GM21390 (cell line): ENCODE results near the gene CNTN2.

Experiments
- ATAC-seq: cut with Tn5 transposase; IDR thresholded peaks from one replicate; pipeline ENCODE4 v1.9.1; 2021; ENCODE audit not compliant: unreplicated experiment

CNTN2 gene

DNA sequence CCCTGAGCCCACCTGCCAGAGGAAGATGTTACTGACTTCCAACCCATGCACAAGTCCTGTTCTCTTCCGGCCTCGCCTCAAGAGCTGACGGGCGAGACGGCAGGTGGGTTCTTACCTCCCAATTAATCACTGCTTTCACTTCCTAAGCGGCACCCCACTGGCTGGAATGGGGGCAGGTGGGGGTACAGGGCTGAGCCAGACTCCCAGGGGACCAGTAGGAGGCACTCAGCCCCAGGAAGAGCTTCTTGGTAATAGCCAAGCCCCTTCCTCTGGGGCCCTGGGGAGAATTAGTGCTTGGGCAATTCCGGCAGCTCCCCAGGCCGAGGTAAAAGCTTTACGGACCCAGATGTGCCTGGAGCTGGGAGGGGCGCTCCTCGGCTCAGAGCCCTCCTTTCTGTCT is 9.7 kb downstream of the CNTN2 start:
- no peak for ATAC-seq

DNA sequence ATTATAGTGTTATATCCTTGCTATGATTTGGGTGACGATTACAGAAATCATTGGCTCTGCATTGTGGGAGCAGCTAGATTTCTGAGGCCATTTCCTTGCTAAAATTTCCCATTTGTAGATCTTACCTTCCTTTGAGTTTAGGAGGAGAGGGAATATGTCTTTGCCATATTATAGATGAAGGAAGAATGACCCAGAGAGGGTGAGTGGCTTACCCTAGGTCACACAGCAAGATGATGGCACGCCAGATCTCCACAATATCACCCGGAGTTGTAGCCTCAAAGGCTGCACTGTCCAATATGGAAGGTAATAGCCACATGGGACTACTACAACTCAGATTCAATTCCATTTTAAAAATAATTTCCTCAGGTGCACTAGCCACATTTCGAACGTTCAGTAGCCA is 10.3 kb downstream of the CNTN2 start:
- no peak for ATAC-seq

DNA sequence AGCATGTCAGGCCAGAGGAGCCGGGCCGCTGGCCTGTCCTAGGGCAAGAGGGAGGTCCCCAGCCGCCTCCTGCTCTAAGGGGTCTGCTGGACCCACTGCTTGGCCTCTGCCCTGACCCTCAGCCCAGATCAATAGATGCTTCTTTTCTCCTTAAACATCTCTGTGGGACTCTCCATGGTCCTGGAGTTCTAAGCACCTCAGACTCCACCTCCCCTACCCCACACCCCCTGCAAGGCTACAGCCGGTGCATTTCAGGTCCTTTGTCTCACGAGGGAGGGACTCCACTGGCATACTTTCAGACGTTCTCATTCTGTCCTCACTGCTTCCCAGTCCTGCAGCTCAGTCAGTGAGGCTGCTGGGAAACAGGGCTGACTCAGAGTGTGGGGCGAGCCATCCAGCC is 11.0 kb downstream of the CNTN2 start:
- ATAC-seq, result no peak

DNA sequence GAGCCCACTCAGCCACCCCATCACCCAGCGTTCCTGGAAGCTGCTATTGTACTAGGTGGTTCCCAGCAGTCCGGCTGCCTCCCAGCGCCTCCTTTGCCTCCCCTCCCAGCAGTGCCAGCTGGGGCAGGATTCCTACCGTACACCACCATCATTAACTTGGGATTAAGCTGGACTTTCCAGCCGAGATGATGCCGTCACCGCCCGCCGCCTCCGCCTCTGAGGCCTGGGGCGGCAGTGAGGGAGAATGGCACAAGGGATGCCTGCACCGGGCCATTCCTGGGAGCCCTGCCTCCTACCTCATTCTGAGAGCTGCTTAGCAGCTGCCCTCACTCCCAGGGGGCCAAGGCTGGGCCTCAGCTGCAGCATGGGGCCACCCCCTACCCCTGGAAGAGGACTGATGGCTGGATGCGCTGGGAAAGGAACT is 13.2 kb downstream of the CNTN2 start:
- no peak for ATAC-seq

DNA sequence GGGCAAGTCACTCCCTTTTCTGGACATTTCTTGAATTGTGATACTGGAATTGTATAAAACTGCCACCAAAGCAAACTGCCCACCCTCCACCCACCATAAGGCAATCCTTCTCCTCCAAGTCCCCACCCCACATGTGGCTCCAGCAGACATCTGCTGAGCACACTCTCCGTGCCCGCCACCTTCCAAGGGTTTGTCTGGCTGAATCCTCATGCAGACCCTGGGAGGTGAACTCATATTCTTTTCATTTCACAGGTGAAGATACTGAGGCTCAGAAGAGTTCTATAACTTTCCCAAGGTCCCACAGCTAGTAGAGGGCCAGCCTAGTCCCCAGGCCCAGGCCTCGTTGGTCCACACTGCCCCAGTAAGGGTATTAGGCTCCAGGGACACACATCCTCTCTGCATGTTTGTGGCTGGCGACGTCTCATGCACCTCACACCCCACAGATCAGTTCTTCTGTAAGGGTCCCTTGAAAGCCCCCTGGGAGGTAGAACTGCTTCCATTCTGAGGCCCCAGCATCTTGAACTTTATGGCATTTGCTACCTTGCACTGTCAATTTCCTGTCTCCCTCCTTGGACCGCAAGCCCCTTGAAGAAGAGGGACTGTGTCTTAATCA is 14.1 kb downstream of the CNTN2 start:
- ATAC-seq, result no peak

DNA sequence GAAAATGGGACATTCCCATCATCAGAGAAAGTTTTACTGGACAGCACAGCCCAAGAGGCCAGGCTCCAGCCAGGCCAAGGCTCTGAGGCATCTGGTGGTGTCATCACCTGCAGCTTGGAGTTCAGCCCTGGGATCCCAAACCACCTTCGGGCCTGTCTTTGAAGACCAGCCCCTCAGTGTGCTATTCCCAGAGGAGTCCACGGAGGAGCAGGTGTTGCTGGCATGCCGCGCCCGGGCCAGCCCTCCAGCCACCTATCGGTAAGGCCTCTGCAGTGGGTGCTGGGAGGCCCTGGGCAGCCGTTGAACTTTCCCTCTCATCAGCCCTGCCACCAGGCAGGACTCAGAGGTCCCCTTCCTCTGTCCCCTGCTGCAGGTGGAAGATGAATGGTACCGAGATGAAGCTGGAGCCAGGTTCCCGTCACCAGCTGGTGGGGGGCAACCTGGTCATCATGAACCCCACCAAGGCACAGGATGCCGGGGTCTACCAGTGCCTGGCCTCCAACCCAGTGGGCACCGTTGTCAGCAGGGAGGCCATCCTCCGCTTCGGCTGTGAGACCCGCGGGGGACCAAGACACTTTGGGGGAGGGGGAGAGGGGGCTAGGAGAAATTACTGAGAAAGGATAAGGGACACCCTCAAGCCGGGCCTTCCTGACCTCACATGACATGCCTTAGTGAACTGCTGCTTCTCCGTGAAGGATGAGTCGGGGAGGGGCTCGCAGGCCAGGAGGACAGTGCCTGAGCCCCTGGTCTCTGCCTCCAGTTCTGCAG is 15.0 kb downstream of the CNTN2 start:
- no peak for ATAC-seq

DNA sequence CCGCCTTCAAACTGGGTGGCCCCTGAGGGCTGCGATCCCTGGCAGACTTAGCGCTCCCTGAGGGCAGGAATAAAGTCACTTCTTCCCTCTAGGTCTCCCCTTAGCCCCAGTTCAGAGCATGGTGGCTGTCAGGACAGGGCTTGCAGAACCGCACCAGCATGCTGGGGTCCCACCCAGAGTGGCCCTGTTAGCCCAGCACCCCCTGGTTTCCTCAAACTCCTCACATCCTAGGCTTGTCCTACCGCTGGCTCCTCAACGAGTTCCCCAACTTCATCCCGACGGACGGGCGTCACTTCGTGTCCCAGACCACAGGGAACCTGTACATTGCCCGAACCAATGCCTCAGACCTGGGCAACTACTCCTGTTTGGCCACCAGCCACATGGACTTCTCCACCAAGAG is 15.8 kb downstream of the CNTN2 start:
- ATAC-seq, result no peak

DNA sequence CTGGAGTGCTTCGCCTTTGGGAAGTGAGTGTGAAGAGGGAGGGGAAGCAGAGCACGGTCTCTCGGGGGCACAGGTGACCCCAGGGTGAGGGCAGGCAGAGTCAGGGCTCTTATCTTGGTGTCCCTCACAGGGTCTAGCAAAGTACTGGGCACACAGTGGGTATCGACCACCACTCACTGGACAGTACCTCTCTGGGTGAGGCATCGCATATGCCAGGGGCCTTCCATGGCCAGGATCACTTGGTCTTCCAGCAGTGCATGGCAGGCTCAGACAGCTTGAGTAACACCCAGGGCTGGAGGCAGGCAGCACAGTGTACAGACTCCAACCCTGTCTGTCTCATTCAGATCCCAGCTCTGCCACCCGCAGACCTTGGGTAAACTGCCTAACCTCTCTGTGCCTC is 16.6 kb downstream of the CNTN2 start:
- ATAC-seq, result no peak

DNA sequence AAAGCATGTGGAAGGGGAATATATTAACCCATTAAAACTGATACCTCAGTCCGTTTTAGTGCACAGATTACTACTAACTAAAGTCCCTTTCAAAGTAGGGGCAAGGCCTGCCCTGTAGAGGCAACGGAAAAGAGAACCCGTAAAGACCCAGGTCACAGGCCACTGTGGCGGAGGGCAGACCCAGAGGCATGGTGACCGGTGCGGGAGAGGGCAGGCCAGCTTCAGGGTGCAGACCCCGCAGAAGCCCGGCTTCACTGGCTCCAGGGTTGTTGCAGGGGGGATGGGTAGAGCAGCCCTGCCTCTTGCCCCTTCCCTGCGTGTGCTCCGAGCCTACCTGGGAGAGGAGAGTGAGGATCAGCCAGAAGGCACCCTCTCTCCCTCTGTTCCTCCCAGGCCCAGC is 17.7 kb downstream of the CNTN2 start:
- no peak for ATAC-seq

DNA sequence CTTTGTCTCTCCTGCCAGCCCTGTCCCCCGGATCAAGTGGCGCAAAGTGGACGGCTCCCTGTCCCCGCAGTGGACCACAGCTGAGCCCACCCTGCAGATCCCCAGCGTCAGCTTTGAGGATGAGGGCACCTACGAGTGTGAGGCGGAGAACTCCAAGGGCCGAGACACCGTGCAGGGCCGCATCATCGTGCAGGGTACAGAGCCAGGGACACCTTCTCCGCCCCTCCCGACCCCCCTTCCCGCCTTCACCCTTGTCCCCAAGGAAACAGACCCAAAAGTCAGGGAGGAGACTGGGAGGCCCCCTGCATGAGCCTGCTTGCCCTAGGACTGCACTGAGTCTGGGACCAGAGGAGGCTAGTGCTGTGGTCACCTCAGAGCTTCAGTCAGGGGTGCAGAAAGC is 18.2 kb downstream of the CNTN2 start:
- ATAC-seq, result no peak

DNA sequence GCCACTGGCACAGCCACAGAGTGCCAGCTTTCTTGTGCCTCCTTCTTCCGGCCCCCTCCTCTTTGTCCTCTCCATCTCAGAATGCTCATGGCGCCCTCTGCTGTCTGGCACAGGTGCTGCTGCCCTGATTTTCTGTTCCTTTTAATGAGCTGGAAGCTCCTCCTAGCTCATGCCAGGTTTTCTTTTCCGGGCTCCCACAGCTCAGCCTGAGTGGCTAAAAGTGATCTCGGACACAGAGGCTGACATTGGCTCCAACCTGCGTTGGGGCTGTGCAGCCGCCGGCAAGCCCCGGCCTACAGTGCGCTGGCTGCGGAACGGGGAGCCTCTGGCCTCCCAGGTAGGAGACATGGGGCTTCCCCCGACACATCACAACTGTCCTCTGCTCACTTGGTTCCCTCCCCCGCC is 18.7 kb downstream of the CNTN2 start:
- no peak for ATAC-seq

DNA sequence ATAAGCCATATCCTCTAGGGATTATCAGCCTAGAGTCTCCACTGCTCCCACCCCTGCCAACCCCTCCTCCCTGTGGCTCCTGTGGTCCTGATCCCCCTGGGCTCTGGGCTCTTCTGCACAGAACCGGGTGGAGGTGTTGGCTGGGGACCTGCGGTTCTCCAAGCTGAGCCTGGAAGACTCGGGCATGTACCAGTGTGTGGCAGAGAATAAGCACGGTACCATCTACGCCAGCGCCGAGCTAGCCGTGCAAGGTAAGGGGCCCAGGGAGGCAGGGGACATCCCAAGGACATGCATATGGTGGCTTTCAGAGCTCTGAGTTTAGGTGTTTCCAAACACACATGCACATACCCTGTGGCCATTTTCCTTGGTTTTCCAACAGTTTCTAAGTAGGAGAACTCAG is 19.3 kb downstream of the CNTN2 start:
- no peak for ATAC-seq

DNA sequence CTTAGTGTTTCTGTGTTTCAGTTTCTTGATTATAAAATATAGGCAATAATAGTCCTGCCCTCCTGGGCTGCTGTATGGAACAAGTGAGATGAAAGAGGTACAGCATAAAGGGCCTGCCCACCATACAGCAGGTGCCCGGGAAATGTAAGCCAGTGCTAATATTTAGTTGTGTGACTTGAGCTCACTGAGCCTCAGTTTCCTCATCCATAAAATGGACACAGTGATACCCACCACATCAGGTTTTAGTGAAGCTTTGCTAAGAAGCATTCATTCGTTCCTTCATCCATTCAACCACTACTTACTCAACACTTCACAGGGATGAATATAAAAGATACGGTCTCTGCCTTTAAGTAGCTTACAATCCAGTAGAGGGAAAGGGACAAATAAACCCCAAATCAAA is 19.9 kb downstream of the CNTN2 start:
- no peak for ATAC-seq

DNA sequence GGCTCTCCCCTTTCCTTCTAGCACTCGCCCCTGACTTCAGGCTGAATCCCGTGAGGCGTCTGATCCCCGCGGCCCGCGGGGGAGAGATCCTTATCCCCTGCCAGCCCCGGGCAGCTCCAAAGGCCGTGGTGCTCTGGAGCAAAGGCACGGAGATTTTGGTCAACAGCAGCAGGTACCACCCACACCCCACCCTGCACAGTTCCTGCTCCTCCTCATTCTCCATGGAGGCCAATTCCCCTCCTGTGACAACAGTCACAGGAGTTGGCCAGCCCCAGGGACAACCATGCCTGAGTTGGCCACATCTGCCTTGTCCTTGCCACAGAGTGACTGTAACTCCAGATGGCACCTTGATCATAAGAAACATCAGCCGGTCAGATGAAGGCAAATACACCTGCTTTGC is 21.3 kb downstream of the CNTN2 start:
- ATAC-seq, result no peak

DNA sequence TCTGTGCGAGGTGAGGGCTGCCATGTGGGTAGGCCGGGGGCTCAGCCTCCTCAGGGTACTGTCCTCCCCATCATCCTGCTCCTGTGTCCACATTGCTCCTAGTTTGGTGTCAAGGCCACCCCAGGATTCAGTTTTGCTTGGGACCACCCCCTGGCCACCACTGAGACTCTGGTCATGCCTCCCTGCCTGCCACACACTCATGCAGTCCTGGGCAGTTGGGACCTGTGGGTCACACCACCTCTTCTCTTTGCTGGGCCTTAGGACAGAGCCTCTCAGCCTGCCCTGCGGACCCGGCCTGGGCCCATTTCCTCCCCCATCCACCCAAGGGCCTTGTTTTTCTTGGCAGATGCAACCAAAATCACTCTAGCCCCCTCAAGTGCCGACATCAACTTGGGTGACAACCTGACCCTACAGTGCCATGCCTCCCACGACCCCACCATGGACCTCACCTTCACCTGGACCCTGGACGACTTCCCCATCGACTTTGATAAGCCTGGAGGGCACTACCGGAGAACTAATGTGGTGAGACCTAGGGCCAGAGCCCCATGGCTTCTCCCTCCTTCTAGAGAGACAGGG is 21.8 kb downstream of the CNTN2 start:
- no peak for ATAC-seq

DNA sequence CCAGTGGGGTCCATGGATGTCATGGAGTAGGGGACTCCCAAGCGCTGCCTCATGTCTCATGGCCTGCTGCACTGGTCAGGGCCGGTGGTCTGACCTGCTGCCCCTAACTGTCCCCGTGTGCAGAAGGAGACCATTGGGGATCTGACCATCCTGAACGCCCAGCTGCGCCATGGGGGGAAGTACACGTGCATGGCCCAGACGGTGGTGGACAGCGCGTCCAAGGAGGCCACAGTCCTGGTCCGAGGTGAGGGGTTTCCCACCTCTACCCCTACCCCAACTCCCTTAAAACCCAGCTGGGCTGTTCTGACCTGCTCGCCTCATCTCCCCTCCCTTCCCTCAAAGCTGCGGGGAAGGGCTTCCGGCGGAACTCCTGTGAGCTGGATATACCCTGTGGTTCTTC is 22.7 kb downstream of the CNTN2 start:
- no peak for ATAC-seq

DNA sequence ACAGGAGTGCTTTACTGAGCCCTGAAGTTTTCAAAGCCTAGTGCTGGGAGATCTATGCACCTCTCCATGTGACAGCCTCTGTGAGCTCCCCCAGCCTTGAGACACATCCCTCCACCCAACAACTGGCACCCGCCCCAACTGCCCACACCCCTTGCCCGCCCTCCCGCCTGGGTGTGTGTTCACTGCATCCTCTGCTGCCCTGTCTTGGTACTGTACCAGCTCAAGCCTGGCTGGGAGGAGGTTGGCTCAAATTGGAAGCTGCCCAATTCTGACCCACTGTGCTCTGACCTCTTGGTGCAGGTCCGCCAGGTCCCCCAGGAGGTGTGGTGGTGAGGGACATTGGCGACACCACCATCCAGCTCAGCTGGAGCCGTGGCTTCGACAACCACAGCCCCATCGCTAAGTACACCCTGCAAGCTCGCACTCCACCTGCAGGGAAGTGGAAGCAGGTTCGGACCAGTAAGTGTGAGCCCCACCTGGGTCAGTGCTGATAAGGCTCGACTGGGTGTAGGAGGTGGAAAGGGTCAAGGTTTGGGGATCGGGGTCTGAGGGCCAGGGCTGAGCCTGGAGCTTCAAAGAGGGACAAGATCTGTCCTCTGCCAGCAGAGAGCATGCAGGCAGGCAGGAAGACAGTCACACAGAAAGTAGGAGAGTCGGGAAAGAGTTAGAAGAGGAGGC is 23.3 kb downstream of the CNTN2 start:
- ATAC-seq, result no peak

DNA sequence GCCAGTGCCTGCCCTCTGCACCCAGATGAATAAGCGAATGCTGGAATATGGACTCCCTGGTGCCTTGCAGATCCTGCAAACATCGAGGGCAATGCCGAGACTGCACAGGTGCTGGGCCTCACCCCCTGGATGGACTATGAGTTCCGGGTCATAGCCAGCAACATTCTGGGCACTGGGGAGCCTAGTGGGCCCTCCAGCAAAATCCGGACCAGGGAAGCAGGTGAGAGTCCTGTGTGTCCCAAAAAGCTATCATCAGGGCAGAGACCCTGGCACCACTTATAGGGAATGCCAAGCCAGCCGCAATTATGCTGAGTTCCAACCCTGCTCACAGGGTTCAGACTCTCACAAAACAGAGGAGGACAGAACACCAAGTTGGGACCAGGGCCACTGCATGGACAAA is 24.0 kb downstream of the CNTN2 start:
- no peak for ATAC-seq

DNA sequence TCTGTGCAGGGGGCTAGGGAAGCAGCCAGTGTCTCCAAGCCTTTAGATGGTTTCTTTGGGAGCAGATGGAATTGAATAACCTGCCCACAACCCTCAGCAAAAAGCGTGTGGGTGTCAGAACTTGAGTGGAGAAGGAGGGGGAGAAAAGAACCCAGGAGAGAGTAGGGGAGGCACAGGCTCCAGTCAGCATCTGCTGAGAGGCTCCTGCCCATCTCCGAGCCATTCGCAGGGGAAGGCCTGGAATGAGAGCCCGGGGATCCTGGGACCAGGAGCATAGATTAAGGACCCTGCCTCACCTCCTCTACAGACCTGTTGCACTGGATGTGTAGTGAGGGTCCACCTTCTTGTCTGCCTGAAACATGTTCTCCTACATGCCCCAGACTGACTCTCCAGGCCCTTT is 25.0 kb downstream of the CNTN2 start:
- ATAC-seq, result no peak

DNA sequence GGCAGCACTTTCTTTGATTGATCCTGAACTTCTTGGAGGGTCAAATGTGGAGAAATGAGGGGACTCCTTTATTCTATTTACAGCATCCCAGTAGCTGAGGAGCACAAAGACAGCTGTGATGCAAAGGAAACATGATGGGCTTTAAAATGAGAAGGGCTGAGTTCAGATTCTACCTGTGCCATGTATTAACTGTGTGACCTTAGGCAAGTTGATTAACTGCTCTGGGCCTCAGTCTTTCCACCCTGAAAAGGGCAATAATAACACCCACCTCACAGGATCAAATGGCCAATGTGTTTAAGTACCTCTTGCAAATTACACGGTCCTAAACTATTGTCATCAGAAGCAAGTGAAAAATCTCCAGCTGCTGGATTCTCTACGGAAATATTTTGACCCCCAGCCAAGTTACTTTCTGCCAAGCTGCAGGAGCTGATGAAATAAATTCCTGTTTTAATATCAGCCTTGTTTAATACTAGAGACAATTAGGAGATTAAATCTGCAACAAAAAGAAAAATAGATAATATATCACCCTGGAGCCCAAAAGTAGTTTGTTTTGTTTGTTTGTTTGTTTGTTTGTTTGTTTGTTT is 25.5 kb downstream of the CNTN2 start:
- ATAC-seq, result no peak

DNA sequence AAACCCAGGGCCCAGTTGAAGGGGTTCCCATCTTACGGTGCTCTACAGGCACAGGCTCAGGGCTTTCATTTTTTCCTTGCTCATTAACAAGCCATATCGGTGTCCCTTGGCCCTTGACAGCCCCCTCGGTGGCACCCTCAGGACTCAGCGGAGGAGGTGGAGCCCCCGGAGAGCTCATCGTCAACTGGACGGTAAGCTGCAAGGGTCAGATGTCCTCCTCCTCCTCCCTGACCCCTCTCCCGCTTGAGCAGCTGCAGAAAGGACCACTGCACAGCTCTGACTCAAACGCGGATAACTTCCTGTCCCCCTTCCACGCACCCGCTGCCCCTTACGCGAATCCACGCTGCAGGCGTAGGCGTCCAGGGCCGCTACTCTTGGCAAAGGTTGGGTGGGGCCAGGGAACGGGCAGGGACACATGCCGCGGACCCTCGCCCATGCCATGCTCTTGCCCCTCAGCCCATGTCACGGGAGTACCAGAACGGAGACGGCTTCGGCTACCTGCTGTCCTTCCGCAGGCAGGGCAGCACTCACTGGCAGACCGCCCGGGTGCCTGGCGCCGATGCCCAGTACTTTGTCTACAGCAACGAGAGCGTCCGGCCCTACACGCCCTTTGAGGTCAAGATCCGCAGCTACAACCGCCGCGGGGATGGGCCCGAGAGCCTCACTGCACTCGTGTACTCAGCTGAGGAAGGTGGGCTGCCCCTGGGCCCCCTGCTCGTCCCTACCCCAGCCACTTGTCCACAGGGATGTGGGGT is 26.5 kb downstream of the CNTN2 start:
- ATAC-seq, result no peak
